ENCODE measurements around the gene PSMD3.

DNA sequence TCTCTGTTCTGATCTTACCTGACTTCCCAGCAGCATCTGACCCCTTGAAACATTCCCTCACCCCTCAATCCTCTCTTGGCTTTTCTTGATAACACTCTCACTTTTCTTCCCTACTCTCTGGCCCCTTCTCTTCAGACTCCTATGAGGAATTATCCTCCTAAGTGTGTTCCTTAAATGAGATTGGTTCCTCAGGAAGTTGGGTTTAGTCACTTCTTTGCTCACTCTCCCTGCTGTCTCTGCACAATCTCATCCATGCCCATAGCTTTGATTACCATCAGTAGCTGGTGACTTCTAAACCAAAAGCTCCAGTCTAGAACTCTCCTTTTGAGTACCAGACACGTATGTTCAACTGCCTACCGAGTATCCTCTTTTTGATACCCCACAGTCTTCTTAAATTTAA is 60.6 kb downstream of the PSMD3 start:
- TF ChIP-seq, protein P1, sequence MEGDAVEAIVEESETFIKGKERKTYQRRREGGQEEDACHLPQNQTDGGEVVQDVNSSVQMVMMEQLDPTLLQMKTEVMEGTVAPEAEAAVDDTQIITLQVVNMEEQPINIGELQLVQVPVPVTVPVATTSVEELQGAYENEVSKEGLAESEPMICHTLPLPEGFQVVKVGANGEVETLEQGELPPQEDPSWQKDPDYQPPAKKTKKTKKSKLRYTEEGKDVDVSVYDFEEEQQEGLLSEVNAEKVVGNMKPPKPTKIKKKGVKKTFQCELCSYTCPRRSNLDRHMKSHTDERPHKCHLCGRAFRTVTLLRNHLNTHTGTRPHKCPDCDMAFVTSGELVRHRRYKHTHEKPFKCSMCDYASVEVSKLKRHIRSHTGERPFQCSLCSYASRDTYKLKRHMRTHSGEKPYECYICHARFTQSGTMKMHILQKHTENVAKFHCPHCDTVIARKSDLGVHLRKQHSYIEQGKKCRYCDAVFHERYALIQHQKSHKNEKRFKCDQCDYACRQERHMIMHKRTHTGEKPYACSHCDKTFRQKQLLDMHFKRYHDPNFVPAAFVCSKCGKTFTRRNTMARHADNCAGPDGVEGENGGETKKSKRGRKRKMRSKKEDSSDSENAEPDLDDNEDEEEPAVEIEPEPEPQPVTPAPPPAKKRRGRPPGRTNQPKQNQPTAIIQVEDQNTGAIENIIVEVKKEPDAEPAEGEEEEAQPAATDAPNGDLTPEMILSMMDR (optimal IDR thresholded peaks at IDR 0.05 in 1 of 3, IDR thresholded peaks at IDR 0.05 in 1 of 3, conservative IDR thresholded peaks at IDR 0.05 in 1 of 3; ENCODE audit: extremely low read depth in 1 of 3, insufficient read depth in 2 of 3, low read length in 3 of 3) = no peak
- no peak for TF ChIP-seq EZH2 (IDR thresholded peaks at IDR 0.05; ENCODE audit: low read length)
